K562 (cell line): Measurements from ENCODE around the gene APOC1. TPM values are rescaled to one million over a fixed set of nuclear protein-coding genes. Genes with fewer than 3 reads are reported as not detected.

ENCODE experiments used
- DDX20 ChIP-seq: fragments of 450-650 bp; IDR thresholded peaks from 2 replicates; pipeline ENCODE4 v1.6.1; 2016; ENCODE audit warnings: missing genetic modification characterization, low read depth, mild to moderate bottlenecking, missing compliant biosample characterization, moderate library complexity
- DLX4 ChIP-seq: fragments of 250-450 bp; sonication (Bioruptor Pico); IDR thresholded peaks from 2 replicates; pipeline ENCODE4 v1.6.1; 2021; ENCODE audit warnings: mild to moderate bottlenecking
- MBD2 ChIP-seq: sonication (generic); IDR thresholded peaks from 2 replicates; pipeline ENCODE4 v1.6.1; 2016; ENCODE audit warnings: low read depth, borderline replicate concordance
- PCBP2 ChIP-seq: fragments of 200-400 bp; formaldehyde crosslinking; IDR thresholded peaks from 2 replicates; pipeline ENCODE4 v1.6.1; 2018; ENCODE audit warnings: low read length, low read depth, mild to moderate bottlenecking, moderate library complexity; ENCODE audit not compliant: poor library complexity, severe bottlenecking
- RCOR1 ChIP-seq, 2 experiments: IDR thresholded peaks; 2 replicates each; pipeline ENCODE4 v1.6.1; 2012; ENCODE audit warnings: low read depth in 2 of 2, low read length in 2 of 2, borderline replicate concordance in 1 of 2, improper control_type of control experiment in 1 of 2
- SPI1 ChIP-seq: IDR thresholded peaks from 2 replicates; pipeline ENCODE4 v1.6.1; 2011; ENCODE audit warnings: low read depth, low read length, control low read depth, borderline replicate concordance
- SRF ChIP-seq, 2 experiments: fragments of 250-450, 450-650 bp in 1 of 2; sonication (Bioruptor Pico) in 1 of 2; sonication (generic) in 1 of 2; formaldehyde crosslinking; IDR thresholded peaks; 2 replicates each; pipeline versions ENCODE4 v1.5.0 to v1.5.1; 2020 to 2022; ENCODE audit warnings: mild to moderate bottlenecking in 1 of 2, missing genetic modification reagents in 1 of 2
- ZNF174 ChIP-seq: fragments of 250-450 bp; sonication (Bioruptor Pico); IDR thresholded peaks from 2 replicates; pipeline ENCODE4 v1.4.0; 2020; ENCODE audit warnings: mild to moderate bottlenecking
- ZNF197 ChIP-seq: fragments of 200-800 bp; sonication (Bioruptor generic); IDR thresholded peaks from 2 replicates; pipeline ENCODE4 v1.6.1; 2016; ENCODE audit warnings: low read depth, missing genetic modification characterization, missing compliant biosample characterization
- ZNF239 ChIP-seq: fragments of 250-450 bp; sonication (Bioruptor Pico); IDR thresholded peaks from 2 replicates; pipeline ENCODE4 v1.4.0; 2020; ENCODE audit warnings: mild to moderate bottlenecking
- ZNF644 ChIP-seq: fragments of 200-800 bp; sonication (Bioruptor generic); IDR thresholded peaks from 2 replicates; pipeline ENCODE4 v1.6.1; 2016; ENCODE audit warnings: low read depth, missing genetic modification characterization, missing compliant biosample characterization
- polyA plus RNA-seq, 8 experiments: library from polyadenylated mRNA; depleted of rRNA in 4 of 8; stranded (reverse) in 5 of 8; unstranded in 3 of 8; fragments of >200 nt; fragmentation: Nextera tagmentation in 2 of 8; fragmentation: Illumina TruSeq in 1 of 8; extraction: Ambion mirVana in 2 of 8; extraction: Trizol in 1 of 8; gene quantifications; 2 replicates each; pipeline versions ENCODE4 v1.2.1 to v1.2.3, GENCODE V29; 2011 to 2014; ENCODE audit warnings: inconsistent platforms in 1 of 8, missing spikeins in 1 of 8
- total RNA-seq, 7 experiments: library from RNA; depleted of rRNA in 6 of 7; stranded (reverse); fragments of >200 nt in 6 of 7; fragmentation: Illumina TruSeq in 2 of 7; extraction: Trizol in 2 of 7; gene quantifications; 2 replicates each; pipeline versions ENCODE4 v1.2.1 to v1.2.3, GENCODE V29; 2011 to 2021; ENCODE audit warnings: low replicate concordance in 1 of 7
- TF ChIP-seq, protein P1 (sequence below): fragments of 450-650 bp; IDR thresholded peaks from 2 replicates; pipeline ENCODE4 v1.6.1; 2016; ENCODE audit warnings: antibody characterized with exemption
- TF ChIP-seq, protein P2 (sequence below): fragments of 250-450 bp; sonication (Bioruptor Pico); IDR thresholded peaks from 2 replicates; pipeline ENCODE4 v1.5.0; 2021
- TF ChIP-seq, protein P3 (sequence below): fragments of 250-450 bp; sonication (Bioruptor Pico); IDR thresholded peaks from 2 replicates; pipeline ENCODE4 v1.8.0; 2022; ENCODE audit warnings: inconsistent platforms, mild to moderate bottlenecking, moderate library complexity, borderline replicate concordance
- TF ChIP-seq, protein P4 (sequence below): fragments of 250-450 bp; sonication (Bioruptor Pico); IDR thresholded peaks from 2 replicates; pipeline ENCODE4 v1.4.0; 2020; ENCODE audit warnings: mild to moderate bottlenecking, moderate library complexity

Gene APOC1
- total and polyA plus RNA-seq, 9 of the 15 experiments (the other 6 are each of a cell fraction or from before 2014, with no cell fraction given): 115 to 408 (median 220) TPM

DNA sequence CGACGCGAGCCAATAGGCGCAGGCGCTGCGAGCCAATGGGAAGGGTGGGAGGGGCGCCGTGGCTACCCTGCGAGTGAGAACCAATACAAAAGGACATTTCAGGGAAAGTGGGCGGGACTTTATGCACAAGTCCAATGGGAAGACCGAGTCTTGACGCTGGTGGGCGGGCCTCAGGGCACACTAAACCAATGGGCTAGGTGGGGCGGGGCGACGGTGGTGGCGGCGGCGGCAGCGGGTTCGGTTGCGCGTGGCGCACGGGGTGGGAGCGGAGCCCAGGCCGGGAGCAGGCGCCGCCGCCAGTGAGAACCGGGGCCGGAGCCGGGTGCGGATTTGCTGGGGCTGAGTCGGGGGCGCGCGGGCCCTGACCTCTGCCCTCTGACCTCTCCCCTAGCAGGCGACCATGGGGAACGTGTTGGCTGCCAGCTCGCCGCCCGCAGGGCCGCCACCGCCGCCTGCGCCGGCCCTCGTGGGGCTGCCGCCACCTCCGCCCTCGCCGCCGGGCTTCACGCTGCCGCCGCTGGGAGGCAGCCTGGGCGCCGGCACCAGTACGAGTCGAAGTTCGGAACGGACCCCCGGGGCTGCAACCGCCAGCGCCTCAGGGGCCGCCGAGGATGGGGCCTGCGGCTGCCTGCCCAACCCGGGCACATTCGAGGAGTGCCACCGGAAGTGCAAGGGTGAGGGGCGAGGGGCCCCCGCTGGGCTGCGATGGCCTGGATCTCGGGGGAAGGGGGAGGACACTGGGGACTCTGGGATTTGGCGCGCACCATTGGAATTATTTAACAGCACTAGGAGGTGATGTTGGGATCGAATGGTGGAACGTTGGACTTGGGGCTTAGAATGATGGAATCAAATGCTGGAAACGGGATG lies 23.2 kb upstream of the APOC1 start, which contains the start of gene TOMM40 (continued):
- TF ChIP-seq, protein P1, sequence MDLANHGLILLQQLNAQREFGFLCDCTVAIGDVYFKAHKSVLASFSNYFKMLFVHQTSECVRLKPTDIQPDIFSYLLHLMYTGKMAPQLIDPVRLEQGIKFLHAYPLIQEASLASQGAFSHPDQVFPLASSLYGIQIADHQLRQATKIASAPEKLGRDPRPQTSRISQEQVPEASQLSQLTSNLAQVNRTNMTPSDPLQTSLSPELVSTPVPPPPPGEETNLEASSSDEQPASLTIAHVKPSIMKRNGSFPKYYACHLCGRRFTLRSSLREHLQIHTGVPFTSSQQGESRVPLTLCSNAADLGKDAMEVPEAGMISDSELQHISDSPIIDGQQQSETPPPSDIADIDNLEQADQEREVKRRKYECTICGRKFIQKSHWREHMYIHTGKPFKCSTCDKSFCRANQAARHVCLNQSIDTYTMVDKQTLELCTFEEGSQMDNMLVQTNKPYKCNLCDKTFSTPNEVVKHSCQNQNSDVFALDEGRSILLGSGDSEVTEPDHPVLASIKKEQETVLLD: no peak
- no peak for TF ChIP-seq ZNF239 (CRISPR knock-in tag)
- no peak for TF ChIP-seq SPI1
- TF ChIP-seq ZNF197: no peak
- TF ChIP-seq, protein P2, sequence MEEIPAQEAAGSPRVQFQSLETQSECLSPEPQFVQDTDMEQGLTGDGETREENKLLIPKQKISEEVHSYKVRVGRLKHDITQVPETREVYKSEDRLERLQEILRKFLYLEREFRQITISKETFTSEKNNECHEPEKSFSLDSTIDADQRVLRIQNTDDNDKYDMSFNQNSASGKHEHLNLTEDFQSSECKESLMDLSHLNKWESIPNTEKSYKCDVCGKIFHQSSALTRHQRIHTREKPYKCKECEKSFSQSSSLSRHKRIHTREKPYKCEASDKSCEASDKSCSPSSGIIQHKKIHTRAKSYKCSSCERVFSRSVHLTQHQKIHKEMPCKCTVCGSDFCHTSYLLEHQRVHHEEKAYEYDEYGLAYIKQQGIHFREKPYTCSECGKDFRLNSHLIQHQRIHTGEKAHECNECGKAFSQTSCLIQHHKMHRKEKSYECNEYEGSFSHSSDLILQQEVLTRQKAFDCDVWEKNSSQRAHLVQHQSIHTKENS (CRISPR knock-in tag): no peak
- TF ChIP-seq, protein P3, sequence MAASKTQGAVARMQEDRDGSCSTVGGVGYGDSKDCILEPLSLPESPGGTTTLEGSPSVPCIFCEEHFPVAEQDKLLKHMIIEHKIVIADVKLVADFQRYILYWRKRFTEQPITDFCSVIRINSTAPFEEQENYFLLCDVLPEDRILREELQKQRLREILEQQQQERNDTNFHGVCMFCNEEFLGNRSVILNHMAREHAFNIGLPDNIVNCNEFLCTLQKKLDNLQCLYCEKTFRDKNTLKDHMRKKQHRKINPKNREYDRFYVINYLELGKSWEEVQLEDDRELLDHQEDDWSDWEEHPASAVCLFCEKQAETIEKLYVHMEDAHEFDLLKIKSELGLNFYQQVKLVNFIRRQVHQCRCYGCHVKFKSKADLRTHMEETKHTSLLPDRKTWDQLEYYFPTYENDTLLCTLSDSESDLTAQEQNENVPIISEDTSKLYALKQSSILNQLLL (CRISPR knock-in tag): no peak
- no peak for TF ChIP-seq DLX4 (CRISPR knock-in tag)
- no peak for TF ChIP-seq ZNF174 (CRISPR knock-in tag)
- TF ChIP-seq SRF (CRISPR knock-in tag; IDR thresholded peaks at IDR 0.05): no peak
- no peak for TF ChIP-seq ZNF644
- no peak for TF ChIP-seq PCBP2
- no peak for TF ChIP-seq DDX20 (tag)
- no peak for TF ChIP-seq RCOR1 (IDR thresholded peaks at IDR 0.05; ENCODE audit: borderline replicate concordance in 1 of 2, low read depth in 2 of 2, low read length in 2 of 2)
- TF ChIP-seq, protein P4, sequence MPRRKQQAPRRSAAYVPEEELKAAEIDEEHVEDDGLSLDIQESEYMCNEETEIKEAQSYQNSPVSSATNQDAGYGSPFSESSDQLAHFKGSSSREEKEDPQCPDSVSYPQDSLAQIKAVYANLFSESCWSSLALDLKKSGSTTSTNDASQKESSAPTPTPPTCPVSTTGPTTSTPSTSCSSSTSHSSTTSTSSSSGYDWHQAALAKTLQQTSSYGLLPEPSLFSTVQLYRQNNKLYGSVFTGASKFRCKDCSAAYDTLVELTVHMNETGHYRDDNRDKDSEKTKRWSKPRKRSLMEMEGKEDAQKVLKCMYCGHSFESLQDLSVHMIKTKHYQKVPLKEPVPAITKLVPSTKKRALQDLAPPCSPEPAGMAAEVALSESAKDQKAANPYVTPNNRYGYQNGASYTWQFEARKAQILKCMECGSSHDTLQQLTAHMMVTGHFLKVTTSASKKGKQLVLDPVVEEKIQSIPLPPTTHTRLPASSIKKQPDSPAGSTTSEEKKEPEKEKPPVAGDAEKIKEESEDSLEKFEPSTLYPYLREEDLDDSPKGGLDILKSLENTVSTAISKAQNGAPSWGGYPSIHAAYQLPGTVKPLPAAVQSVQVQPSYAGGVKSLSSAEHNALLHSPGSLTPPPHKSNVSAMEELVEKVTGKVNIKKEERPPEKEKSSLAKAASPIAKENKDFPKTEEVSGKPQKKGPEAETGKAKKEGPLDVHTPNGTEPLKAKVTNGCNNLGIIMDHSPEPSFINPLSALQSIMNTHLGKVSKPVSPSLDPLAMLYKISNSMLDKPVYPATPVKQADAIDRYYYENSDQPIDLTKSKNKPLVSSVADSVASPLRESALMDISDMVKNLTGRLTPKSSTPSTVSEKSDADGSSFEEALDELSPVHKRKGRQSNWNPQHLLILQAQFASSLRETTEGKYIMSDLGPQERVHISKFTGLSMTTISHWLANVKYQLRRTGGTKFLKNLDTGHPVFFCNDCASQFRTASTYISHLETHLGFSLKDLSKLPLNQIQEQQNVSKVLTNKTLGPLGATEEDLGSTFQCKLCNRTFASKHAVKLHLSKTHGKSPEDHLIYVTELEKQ: no peak
- TF ChIP-seq MBD2: peak; percentile 99
